ENCODE data around the gene AGAP1.

AGAP1 gene

DNA sequence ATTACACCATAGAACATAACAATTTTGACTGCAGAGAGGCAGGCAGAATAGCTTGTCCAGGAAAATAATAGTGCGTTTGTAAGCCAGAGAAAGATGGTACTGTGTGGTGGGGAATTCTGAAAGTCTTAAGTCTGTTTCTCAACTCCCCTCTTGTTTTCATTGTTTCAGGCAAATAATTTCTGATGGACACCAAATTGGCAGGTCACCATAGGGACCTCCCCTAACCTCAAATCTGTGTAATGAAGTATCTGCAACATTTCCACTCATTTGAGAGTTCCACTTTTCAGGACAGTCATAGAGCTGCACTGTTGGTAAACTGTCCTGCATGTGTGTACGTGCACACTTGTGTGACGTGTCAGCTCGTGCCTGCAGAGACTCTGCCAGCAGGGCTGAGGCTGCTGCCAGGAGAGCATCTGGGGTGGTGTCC lies 195.6 kb downstream of the AGAP1 start:
- no peak for DNase-seq (ENCODE audit: low read depth, low spot score)

- DNase-seq (ENCODE audit: low read depth, low spot score), result no peak
Measured at GRCh38 chr2:235690082-235690808, 196.4 kb downstream of the AGAP1 start.

DNA sequence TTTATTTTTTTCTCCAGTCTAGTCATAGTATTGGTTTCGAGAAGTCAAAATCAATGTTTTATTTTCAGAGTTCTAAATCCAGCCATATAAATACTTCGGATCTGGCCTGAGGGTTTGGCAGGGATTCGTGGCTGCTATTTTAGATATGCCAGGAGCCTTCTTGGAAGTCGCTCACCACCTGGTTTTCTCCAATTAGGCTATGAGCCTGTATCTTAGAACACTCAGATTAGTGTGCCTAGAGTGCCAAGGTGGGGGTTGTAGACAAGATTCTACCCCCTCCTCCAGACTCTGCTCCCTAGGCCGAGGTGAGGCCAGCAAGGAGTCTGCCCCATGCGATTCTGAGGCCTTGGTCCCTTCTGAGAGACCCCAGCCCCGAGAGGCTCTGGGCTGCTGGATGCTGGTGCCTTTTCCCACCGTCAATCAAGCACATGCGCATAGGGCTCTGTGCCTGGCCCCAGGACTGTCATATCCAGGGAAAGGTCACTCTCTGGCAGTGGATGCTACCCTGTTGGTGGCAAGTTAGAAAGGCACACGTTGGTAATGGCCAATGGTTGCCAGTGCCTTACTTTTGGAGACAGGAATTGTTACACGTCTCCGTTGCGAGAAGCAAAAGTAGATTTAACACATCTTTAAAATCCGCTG lies 197.1 kb downstream of the AGAP1 start:
- no peak for DNase-seq (ENCODE audit: low read depth, low spot score)

- DNase-seq (ENCODE audit: low read depth, low spot score), result no peak
Measured at GRCh38 chr2:235692076-235692475, 198.2 kb downstream of the AGAP1 start.

GRCh38 chr2:235692671-235693171 lies 198.9 kb downstream of the AGAP1 start:
- DNase-seq (ENCODE audit: low read depth, low spot score), result no peak

DNA sequence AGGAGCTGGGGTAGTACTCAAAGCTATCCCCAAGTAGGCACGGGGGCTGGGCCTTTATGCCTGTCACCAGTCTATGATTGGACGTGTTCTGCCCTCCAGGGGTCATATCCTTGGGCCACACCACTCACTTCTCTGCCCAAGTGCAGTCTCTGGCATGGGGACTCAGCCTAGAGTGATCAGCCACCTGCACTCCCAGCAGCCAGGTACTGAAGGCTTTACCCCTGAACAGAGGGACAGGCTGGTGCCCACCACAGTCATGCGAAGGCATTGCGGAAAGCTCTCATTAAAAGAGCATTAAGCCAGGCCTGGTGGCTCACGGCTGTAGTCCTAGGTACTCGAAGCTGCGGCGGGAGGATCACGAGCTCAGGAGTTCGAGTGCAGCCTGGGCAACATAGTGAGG lies 199.4 kb downstream of the AGAP1 start:
- DNase-seq (ENCODE audit: low read depth, low spot score), result no peak

- no peak for DNase-seq (ENCODE audit: low read depth, low spot score)
Measured at GRCh38 chr2:235694721-235695601, 201.1 kb downstream of the AGAP1 start.

DNA sequence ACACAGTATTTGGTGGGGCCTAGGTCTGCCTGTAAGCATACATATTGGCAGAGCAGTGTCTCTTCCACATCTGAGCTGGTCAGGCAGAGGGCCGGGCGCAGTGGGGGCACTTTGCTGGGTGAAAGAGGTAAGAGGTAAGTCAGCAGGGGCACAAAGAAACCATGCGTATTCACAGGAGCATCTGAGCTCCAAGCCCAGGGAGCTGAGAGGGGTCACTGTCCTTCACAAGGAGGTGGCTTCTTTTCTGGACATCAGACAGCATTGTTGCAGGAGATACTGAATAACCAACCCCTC lies 201.7 kb downstream of the AGAP1 start:
- DNase-seq (ENCODE audit: low read depth, low spot score), result no peak

- DNase-seq (ENCODE audit: low read depth, low spot score), result no peak
Measured at GRCh38 chr2:235697041-235697440, 203.2 kb downstream of the AGAP1 start.

- DNase-seq (ENCODE audit: low read depth, low spot score), result no peak
Measured at GRCh38 chr2:235698028-235698427, 204.2 kb downstream of the AGAP1 start.

- DNase-seq (ENCODE audit: low read depth, low spot score), result no peak
Measured at GRCh38 chr2:235698491-235698890, 204.6 kb downstream of the AGAP1 start.

- no peak for DNase-seq (ENCODE audit: low read depth, low spot score)
Measured at GRCh38 chr2:235699576-235699975, 205.7 kb downstream of the AGAP1 start.

- DNase-seq (ENCODE audit: low read depth, low spot score), result no peak
Measured at GRCh38 chr2:235701206-235701981, 207.6 kb downstream of the AGAP1 start.

DNA sequence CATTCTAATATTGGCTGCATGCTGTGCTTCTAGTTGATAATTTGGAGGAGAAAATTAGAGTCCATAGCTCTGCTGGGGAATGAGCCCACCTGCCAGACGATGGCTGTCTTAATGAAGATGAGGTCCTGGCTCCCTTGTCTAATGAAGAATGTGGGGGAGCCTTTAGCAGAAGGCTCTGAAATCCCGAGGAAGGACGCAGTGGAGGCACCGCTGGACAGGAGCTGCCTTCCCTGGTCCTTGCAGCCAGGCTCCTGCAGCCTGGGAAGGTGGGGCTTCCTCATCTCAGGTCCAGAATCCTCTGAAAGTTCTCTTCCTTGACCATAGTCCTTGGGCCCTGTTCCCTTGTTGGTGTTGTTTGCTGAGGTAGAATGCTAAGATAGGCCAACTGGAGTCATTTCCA lies 208.3 kb downstream of the AGAP1 start:
- DNase-seq (ENCODE audit: low read depth, low spot score), result no peak

DNA sequence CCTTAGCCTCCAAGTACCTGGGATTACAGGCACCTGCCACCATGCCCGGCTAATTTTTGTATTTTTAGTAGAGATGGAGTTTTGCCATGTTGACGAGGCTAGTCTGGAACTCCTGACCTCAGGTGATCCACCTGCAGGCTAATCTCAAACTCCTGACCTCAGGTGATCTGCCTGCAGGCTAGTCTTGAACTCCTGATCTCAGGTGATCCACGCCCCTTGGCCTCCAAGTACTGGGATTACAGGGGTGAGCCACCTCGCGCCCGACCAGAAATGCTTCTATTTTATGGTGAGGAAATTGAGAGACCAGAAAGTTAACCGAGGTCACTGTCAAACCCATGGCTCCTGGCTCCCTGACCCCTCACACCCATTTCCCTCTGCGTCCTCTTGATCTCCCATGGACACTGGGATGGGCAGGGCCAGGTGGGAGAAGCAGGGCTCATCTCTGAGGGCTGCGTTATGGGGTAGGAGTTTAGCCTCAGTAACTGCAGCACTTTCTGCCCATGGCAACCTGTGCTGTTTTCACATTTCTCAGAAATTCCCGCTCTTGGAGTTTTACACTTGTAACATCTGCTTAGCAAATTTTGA lies 210.0 kb downstream of the AGAP1 start:
- no peak for DNase-seq (ENCODE audit: low read depth, low spot score)

- no peak for DNase-seq (ENCODE audit: low read depth, low spot score)
Measured at GRCh38 chr2:235705296-235705695, 211.5 kb downstream of the AGAP1 start.

GRCh38 chr2:235706506-235706905 lies 212.7 kb downstream of the AGAP1 start:
- DNase-seq (ENCODE audit: low read depth, low spot score), result no peak

GRCh38 chr2:235707411-235708096 lies 213.7 kb downstream of the AGAP1 start:
- DNase-seq (ENCODE audit: low read depth, low spot score), result no peak

GRCh38 chr2:235709124-235709813 lies 215.4 kb downstream of the AGAP1 start:
- no peak for DNase-seq (ENCODE audit: low read depth, low spot score)
